WTC11 (cell line): ENCODE measurements around the gene PHTF2. TPM values are rescaled to one million over a fixed set of nuclear protein-coding genes. Genes with fewer than 3 reads are reported as not detected.

Experiments
- ATAC-seq: fragments of 200-7000 bp; cut with Tn5 transposase; 2 replicates; pipeline ENCODE4 v1.10.0; 2021; ENCODE audit warnings: mild to moderate bottlenecking, moderate library complexity
- CTCF ChIA-PET: fragments of 300-600 bp; sonication (Branson Sonifier 250); formaldehyde crosslinking; loops from one replicate; lab custom pipeline; 2021; ENCODE audit warnings: antibody characterized with exemption; lab: Charles Lee
- POLR2A ChIA-PET: fragments of 350-600 bp; sonication (Branson Sonifier 250); formaldehyde crosslinking; loops from one replicate; lab custom pipeline; 2021; ENCODE audit warnings: antibody characterized with exemption; lab: Charles Lee
- DNase-seq: peaks from one replicate; pipeline ENCODE4 v3.0.0; 2021; ENCODE audit warnings: low spot score
- H3K27ac Mint-ChIP-seq: 2 replicates; pipeline ENCODE4 v1.8.0; 2021; ENCODE audit warnings: mixed read lengths
- H3K27me3 Mint-ChIP-seq: 2 replicates; pipeline ENCODE4 v1.8.0; 2021; ENCODE audit warnings: low read depth, mild to moderate bottlenecking, moderate library complexity, mixed read lengths
- H3K36me3 Mint-ChIP-seq: 2 replicates; pipeline ENCODE4 v1.8.0; 2021; ENCODE audit warnings: mixed read lengths
- H3K4me1 Mint-ChIP-seq: 2 replicates; pipeline ENCODE4 v1.8.0; 2022; ENCODE audit warnings: mixed read lengths
- H3K4me3 Mint-ChIP-seq: 2 replicates; pipeline ENCODE4 v1.8.0; 2021; ENCODE audit warnings: mild to moderate bottlenecking, moderate library complexity, mixed read lengths
- H3K9me3 Mint-ChIP-seq: 2 replicates; pipeline ENCODE4 v1.8.0; 2021; ENCODE audit warnings: mixed read lengths
- ARID4B ChIP-seq: sonication (generic); formaldehyde crosslinking; IDR thresholded peaks from 2 replicates; pipeline ENCODE4 v1.8.0; 2023; ENCODE audit warnings: missing genetic modification reagents, mild to moderate bottlenecking, borderline replicate concordance
- ATF1 ChIP-seq: sonication (generic); formaldehyde crosslinking; IDR thresholded peaks from 2 replicates; pipeline ENCODE4 v1.8.1; 2023; ENCODE audit warnings: mild to moderate bottlenecking, moderate library complexity, missing genetic modification reagents
- CBFB ChIP-seq: sonication (generic); formaldehyde crosslinking; IDR thresholded peaks from 2 replicates; pipeline ENCODE4 v1.8.1; 2022; ENCODE audit warnings: mild to moderate bottlenecking, low read depth, missing genetic modification reagents
- CREB1 ChIP-seq: sonication (generic); formaldehyde crosslinking; IDR thresholded peaks from 2 replicates; pipeline ENCODE4 v1.8.0; 2023; ENCODE audit warnings: mild to moderate bottlenecking, missing genetic modification reagents
- ESRRA ChIP-seq: sonication (generic); formaldehyde crosslinking; IDR thresholded peaks from 2 replicates; pipeline ENCODE4 v1.8.1; 2022; ENCODE audit warnings: mild to moderate bottlenecking, missing genetic modification reagents, borderline replicate concordance
- FOXK1 ChIP-seq: sonication (generic); formaldehyde crosslinking; IDR thresholded peaks from 2 replicates; pipeline ENCODE4 v1.8.0; 2022; ENCODE audit warnings: mild to moderate bottlenecking, moderate library complexity, missing genetic modification reagents
- GRHL2 ChIP-seq: fragments of 250-450 bp; sonication (Bioruptor Pico); IDR thresholded peaks from 2 replicates; pipeline ENCODE4 v1.8.0; 2022; ENCODE audit warnings: mild to moderate bottlenecking, moderate library complexity; ENCODE audit not compliant: insufficient replicate concordance, severe bottlenecking
- NFE2L1 ChIP-seq: sonication (generic); formaldehyde crosslinking; IDR thresholded peaks from 2 replicates; pipeline ENCODE4 v1.8.1; 2023; ENCODE audit warnings: missing genetic modification reagents
- RELA ChIP-seq: sonication (generic); formaldehyde crosslinking; IDR thresholded peaks from 2 replicates; pipeline ENCODE4 v1.8.1; 2022; ENCODE audit warnings: missing genetic modification reagents, mild to moderate bottlenecking, borderline replicate concordance
- SMAD4 ChIP-seq: sonication (generic); formaldehyde crosslinking; IDR thresholded peaks from 2 replicates; pipeline ENCODE4 v1.8.0; 2022; ENCODE audit warnings: mild to moderate bottlenecking, missing genetic modification reagents
- TP53 ChIP-seq: sonication (generic); formaldehyde crosslinking; IDR thresholded peaks from 2 replicates; pipeline ENCODE4 v1.8.1; 2023; ENCODE audit warnings: mild to moderate bottlenecking, missing genetic modification reagents
- USF2 ChIP-seq: sonication (generic); formaldehyde crosslinking; IDR thresholded peaks from 2 replicates; pipeline ENCODE4 v1.8.1; 2023; ENCODE audit warnings: mild to moderate bottlenecking, missing genetic modification reagents, moderate library complexity
- ZNF219 ChIP-seq: sonication (generic); formaldehyde crosslinking; IDR thresholded peaks from 2 replicates; pipeline ENCODE4 v1.8.0; 2023; ENCODE audit warnings: missing genetic modification reagents, mild to moderate bottlenecking, borderline replicate concordance
- ZNF671 ChIP-seq: fragments of 250-450 bp; sonication (Bioruptor Pico); IDR thresholded peaks from 2 replicates; pipeline ENCODE4 v1.8.0; 2021; ENCODE audit warnings: mild to moderate bottlenecking
- total RNA-seq: library from RNA; stranded (reverse); gene quantifications from 3 replicates; pipeline ENCODE4 v1.2.3, GENCODE V29; 2021
- TF ChIP-seq, protein P1 (sequence below): sonication (generic); formaldehyde crosslinking; IDR thresholded peaks from 2 replicates; pipeline ENCODE4 v1.8.1; 2023; ENCODE audit warnings: mild to moderate bottlenecking, missing genetic modification reagents
- TF ChIP-seq, protein P2 (sequence below): fragments of 250-450 bp; sonication (Bioruptor Pico); IDR thresholded peaks from 2 replicates; pipeline ENCODE4 v1.9.0; 2021; ENCODE audit warnings: mild to moderate bottlenecking, borderline replicate concordance
- TF ChIP-seq, protein P3 (sequence below): sonication (generic); formaldehyde crosslinking; IDR thresholded peaks from 2 replicates; pipeline ENCODE4 v1.8.0; 2022; ENCODE audit warnings: mild to moderate bottlenecking, missing genetic modification reagents
- TF ChIP-seq, protein P4 (sequence below): sonication (generic); formaldehyde crosslinking; IDR thresholded peaks from 2 replicates; pipeline ENCODE4 v1.8.0; 2022; ENCODE audit warnings: mild to moderate bottlenecking, missing genetic modification reagents

Gene PHTF2
- total RNA-seq, 1 experiment from 2014 or later, result 17.9 TPM

- DNase-seq (no peak), ATAC-seq (no peak)
- H3K27me3 Mint-ChIP-seq, result no peaks in the 10 kb centered on the region
- peaks cover 2% of the 10 kb centered on the region; the same call in 1 of the 2 replicates for H3K36me3 Mint-ChIP-seq
- peaks cover 2% of the 10 kb centered on the region for H3K4me1 Mint-ChIP-seq
- POLR2A ChIA-PET, result no interaction called here
- no peak overlapping the region for H3K4me3 Mint-ChIP-seq
- H3K9me3 Mint-ChIP-seq, result no peaks in the 10 kb centered on the region
- TF ChIP-seq, protein P1, sequence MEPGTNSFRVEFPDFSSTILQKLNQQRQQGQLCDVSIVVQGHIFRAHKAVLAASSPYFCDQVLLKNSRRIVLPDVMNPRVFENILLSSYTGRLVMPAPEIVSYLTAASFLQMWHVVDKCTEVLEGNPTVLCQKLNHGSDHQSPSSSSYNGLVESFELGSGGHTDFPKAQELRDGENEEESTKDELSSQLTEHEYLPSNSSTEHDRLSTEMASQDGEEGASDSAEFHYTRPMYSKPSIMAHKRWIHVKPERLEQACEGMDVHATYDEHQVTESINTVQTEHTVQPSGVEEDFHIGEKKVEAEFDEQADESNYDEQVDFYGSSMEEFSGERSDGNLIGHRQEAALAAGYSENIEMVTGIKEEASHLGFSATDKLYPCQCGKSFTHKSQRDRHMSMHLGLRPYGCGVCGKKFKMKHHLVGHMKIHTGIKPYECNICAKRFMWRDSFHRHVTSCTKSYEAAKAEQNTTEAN (CRISPR knock-in tag), result no peak
- TF ChIP-seq CREB1 (CRISPR knock-in tag) (no peak), NFE2L1 (no peak), TP53 (no peak), SMAD4 (CRISPR knock-in tag) (no peak), FOXK1 (no peak), ARID4B (CRISPR knock-in tag) (no peak), CBFB (CRISPR knock-in tag) (no peak)
- CTCF ChIA-PET, result no interaction called here
- no peak overlapping the region for H3K27ac Mint-ChIP-seq
These were observed 12.6 kb upstream of the PHTF2 start for GRCh38 chr7:77786018-77786417.

DNA sequence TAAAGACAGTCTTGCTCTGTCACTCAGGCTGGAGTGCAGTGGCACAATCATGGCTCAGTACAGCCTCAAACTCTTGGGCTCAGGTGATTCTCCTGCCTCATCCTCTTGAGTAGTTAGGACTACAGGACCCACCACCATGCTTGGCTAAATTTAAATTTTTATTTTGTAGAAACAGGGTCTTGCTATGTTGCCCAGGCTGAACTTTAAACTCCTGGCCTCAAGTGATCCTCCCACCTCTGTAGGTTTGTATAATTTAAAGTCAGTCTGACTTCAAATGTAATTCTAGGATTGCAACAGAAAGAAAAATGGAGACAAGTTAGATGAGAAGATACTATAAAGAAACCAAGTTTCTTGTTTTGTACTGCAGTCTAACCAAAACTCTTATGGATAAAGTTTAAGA is 11.8 kb upstream of the PHTF2 start:
- H3K4me3 Mint-ChIP-seq, result no peak overlapping the region
- H3K9me3 Mint-ChIP-seq, result no peaks in the 10 kb centered on the region
- ChIA-PET CTCF (interaction anchor here (0.6 kb wide), 1 partner anchor 9 kb away, joined by 3 read pairs; no protein-coding TSS in a partner anchor), POLR2A (no interaction called here)
- no peaks in the 10 kb centered on the region for H3K36me3 Mint-ChIP-seq
- H3K4me1 Mint-ChIP-seq, result peaks cover 10% of the 10 kb centered on the region
- no peak overlapping the region for H3K27ac Mint-ChIP-seq
- TF ChIP-seq RELA, result no peak
- TF ChIP-seq, protein P2, sequence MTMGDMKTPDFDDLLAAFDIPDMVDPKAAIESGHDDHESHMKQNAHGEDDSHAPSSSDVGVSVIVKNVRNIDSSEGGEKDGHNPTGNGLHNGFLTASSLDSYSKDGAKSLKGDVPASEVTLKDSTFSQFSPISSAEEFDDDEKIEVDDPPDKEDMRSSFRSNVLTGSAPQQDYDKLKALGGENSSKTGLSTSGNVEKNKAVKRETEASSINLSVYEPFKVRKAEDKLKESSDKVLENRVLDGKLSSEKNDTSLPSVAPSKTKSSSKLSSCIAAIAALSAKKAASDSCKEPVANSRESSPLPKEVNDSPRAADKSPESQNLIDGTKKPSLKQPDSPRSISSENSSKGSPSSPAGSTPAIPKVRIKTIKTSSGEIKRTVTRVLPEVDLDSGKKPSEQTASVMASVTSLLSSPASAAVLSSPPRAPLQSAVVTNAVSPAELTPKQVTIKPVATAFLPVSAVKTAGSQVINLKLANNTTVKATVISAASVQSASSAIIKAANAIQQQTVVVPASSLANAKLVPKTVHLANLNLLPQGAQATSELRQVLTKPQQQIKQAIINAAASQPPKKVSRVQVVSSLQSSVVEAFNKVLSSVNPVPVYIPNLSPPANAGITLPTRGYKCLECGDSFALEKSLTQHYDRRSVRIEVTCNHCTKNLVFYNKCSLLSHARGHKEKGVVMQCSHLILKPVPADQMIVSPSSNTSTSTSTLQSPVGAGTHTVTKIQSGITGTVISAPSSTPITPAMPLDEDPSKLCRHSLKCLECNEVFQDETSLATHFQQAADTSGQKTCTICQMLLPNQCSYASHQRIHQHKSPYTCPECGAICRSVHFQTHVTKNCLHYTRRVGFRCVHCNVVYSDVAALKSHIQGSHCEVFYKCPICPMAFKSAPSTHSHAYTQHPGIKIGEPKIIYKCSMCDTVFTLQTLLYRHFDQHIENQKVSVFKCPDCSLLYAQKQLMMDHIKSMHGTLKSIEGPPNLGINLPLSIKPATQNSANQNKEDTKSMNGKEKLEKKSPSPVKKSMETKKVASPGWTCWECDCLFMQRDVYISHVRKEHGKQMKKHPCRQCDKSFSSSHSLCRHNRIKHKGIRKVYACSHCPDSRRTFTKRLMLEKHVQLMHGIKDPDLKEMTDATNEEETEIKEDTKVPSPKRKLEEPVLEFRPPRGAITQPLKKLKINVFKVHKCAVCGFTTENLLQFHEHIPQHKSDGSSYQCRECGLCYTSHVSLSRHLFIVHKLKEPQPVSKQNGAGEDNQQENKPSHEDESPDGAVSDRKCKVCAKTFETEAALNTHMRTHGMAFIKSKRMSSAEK (CRISPR knock-in tag), result no peak
- ATAC-seq (no peak), DNase-seq (no peak)
- H3K27me3 Mint-ChIP-seq, result no peaks in the 10 kb centered on the region

DNA sequence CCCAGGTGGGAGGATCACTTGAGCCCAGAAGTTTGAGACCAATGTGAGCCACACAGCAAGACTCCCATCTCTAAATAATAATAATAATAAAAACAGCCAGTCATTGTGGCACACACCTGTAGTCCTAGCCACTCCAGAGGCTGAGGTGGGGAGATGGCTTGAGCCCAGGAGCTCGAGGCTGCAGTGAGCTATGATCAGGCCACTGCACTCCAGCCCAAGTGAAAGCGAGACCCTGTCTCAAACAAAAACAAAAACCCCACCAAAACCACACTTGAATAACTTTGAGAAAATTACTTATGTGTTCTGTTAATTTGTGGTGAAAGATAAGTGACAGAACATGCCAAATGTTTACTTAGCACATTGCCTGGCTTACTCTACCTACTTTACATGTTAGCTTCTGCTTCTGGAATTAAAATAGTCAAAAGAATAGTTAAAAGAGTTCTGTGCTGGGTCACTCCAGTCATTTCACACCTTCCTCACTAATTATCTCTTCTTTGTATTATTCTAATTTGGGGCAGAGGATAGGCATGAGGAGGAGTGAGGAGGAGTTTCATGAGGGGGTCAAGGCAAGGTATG is 10.2 kb upstream of the PHTF2 start:
- Mint-ChIP-seq H3K4me3 (no peak overlapping the region), H3K4me1 (peaks cover 18% of the 10 kb centered on the region), H3K27me3 (no peaks in the 10 kb centered on the region), H3K27ac (no peak overlapping the region), H3K9me3 (no peaks in the 10 kb centered on the region), H3K36me3 (no peaks in the 10 kb centered on the region)
- ChIA-PET POLR2A (no interaction called here), CTCF (interaction anchor here (1.2 to 1.6 kb wide), 2 partner anchors 10 to 137 kb away, joined by 3 to 6 read pairs; partner anchors contain the start of genes PHTF2 and TMEM60)
- ATAC-seq (no peak; the same call in 1 of the 2 replicates), DNase-seq (no peak)
- TF ChIP-seq USF2 (CRISPR knock-in tag) (no peak), FOXK1 (no peak), GRHL2 (CRISPR knock-in tag) (no peak), ATF1 (no peak), ZNF219 (CRISPR knock-in tag) (no peak), ZNF671 (CRISPR knock-in tag) (no peak), ESRRA (CRISPR knock-in tag) (no peak)
- TF ChIP-seq, protein P3, sequence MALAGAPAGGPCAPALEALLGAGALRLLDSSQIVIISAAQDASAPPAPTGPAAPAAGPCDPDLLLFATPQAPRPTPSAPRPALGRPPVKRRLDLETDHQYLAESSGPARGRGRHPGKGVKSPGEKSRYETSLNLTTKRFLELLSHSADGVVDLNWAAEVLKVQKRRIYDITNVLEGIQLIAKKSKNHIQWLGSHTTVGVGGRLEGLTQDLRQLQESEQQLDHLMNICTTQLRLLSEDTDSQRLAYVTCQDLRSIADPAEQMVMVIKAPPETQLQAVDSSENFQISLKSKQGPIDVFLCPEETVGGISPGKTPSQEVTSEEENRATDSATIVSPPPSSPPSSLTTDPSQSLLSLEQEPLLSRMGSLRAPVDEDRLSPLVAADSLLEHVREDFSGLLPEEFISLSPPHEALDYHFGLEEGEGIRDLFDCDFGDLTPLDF (CRISPR knock-in tag), result no peak
- TF ChIP-seq, protein P4, sequence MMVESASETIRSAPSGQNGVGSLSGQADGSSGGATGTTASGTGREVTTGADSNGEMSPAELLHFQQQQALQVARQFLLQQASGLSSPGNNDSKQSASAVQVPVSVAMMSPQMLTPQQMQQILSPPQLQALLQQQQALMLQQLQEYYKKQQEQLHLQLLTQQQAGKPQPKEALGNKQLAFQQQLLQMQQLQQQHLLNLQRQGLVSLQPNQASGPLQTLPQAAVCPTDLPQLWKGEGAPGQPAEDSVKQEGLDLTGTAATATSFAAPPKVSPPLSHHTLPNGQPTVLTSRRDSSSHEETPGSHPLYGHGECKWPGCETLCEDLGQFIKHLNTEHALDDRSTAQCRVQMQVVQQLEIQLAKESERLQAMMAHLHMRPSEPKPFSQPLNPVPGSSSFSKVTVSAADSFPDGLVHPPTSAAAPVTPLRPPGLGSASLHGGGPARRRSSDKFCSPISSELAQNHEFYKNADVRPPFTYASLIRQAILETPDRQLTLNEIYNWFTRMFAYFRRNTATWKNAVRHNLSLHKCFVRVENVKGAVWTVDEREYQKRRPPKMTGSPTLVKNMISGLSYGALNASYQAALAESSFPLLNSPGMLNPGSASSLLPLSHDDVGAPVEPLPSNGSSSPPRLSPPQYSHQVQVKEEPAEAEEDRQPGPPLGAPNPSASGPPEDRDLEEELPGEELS (CRISPR knock-in tag), result no peak
